Gastrocnemius medialis (tissue), 4 donors: ENCODE results near the gene LRFN2.

Experiments used
- POLR2A ChIP-seq, 2 donors: fragments of 450-650 bp; IDR thresholded peaks; one replicate each; pipeline ENCODE4 v1.6.1; 2017; ENCODE audit warnings: antibody characterized with exemption in 2 of 2, mild to moderate bottlenecking in 2 of 2, moderate library complexity in 2 of 2
- TF ChIP-seq, protein P1 (sequence below), 5 experiments: fragments of 450-650 bp in 3 of 5; fragments of 200-600 bp in 2 of 5; sonication (generic) in 2 of 5; IDR thresholded peaks in 4 of 5; conservative IDR thresholded peaks in 1 of 5; 1 replicate in 4 of 5; 2 replicates in 1 of 5; pipeline ENCODE4 v1.5.1; 2016 to 2019; ENCODE audit warnings: antibody characterized with exemption in 5 of 5, mild to moderate bottlenecking in 3 of 5, moderate library complexity in 3 of 5

- TF ChIP-seq, protein P1, sequence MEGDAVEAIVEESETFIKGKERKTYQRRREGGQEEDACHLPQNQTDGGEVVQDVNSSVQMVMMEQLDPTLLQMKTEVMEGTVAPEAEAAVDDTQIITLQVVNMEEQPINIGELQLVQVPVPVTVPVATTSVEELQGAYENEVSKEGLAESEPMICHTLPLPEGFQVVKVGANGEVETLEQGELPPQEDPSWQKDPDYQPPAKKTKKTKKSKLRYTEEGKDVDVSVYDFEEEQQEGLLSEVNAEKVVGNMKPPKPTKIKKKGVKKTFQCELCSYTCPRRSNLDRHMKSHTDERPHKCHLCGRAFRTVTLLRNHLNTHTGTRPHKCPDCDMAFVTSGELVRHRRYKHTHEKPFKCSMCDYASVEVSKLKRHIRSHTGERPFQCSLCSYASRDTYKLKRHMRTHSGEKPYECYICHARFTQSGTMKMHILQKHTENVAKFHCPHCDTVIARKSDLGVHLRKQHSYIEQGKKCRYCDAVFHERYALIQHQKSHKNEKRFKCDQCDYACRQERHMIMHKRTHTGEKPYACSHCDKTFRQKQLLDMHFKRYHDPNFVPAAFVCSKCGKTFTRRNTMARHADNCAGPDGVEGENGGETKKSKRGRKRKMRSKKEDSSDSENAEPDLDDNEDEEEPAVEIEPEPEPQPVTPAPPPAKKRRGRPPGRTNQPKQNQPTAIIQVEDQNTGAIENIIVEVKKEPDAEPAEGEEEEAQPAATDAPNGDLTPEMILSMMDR (IDR thresholded peaks at IDR 0.05 in 4 of 5, conservative IDR thresholded peaks at IDR 0.05 in 1 of 5): no peak
- TF ChIP-seq POLR2A (IDR thresholded peaks at IDR 0.05): no peak
These were observed 40.2 kb upstream of the LRFN2 start for GRCh38 chr6:40627316-40627715.
